Measurements from ENCODE around the gene TEDDM1. TPM values are rescaled to one million over a fixed set of nuclear protein-coding genes. Genes with fewer than 3 reads are reported as not detected.

TEDDM1 gene
- total and polyA plus RNA-seq, 10 donors: not detected

DNA sequence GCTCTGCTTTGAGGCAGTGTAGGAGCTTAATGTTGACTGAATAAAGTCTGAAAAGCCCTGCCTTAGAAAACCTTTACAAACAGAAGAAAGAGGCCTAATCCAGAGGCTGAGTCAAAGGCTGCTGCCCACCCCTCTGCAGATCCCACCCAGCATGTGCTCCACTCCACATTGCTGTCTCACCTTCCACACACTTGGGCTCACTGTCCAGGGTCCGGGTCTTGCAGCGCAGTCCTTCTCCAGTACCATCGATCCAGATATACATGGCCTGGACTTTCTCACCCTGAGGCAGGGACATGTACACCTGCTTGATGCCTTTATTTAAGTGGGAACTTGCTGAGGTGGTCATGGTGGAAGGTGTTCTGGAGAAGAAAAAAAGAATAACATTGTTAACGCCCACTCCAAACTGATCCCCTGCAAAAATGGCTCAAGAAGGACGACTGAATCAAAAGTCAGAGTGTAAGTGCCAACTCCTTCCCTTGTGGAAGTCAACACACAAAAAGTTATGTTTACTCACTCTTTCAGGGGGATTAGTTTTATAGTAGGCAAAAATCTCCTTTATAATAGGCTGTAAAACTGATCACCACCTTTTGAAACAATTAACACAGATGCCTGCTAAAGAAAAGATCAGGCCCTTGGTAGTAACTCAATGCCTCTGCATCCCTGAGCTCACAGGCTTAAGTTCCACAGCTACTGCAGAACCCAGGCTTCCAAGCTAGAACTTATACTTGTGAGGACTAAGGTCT is 11.9 kb downstream of the TEDDM1 start:
- 78 to 87% (median 83%) methylated on average over 5 of the region's 5 CpGs for WGBS, 5 donors
- no peak for DNase-seq
- H3K27ac ChIP-seq: peak overlapping the region in 6 of 8 donors; percentile 94 to 98 (median 98)
- peaks cover 0 to 55% (median 49%) of the 10 kb centered on the region in 6 donors for H3K36me3 ChIP-seq
- TF ChIP-seq, protein P1, sequence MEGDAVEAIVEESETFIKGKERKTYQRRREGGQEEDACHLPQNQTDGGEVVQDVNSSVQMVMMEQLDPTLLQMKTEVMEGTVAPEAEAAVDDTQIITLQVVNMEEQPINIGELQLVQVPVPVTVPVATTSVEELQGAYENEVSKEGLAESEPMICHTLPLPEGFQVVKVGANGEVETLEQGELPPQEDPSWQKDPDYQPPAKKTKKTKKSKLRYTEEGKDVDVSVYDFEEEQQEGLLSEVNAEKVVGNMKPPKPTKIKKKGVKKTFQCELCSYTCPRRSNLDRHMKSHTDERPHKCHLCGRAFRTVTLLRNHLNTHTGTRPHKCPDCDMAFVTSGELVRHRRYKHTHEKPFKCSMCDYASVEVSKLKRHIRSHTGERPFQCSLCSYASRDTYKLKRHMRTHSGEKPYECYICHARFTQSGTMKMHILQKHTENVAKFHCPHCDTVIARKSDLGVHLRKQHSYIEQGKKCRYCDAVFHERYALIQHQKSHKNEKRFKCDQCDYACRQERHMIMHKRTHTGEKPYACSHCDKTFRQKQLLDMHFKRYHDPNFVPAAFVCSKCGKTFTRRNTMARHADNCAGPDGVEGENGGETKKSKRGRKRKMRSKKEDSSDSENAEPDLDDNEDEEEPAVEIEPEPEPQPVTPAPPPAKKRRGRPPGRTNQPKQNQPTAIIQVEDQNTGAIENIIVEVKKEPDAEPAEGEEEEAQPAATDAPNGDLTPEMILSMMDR (IDR thresholded peaks at IDR 0.05 in 8 of 11, conservative IDR thresholded peaks at IDR 0.05 in 3 of 11): no peak
- TF ChIP-seq POLR2A (IDR thresholded peaks at IDR 0.05) (peak in 1 of 3 donors; percentile 6), POLR2AphosphoS5 (IDR thresholded peaks at IDR 0.05) (peak in 2 of 3 donors; percentile 72 to 88)
- intact Hi-C loops (cut with DNase I; ENCODE audit: low total_unique reads): no loop called here
- peaks cover 0 to 30% (median 0%) of the 10 kb centered on the region in 7 donors for H3K27me3 ChIP-seq (replicated peaks in 1 of 7)
- no peaks in the 10 kb centered on the region for H3K9me3 ChIP-seq
- H3K4me3 ChIP-seq: peak overlapping the region; percentile 61 to 94 (median 72)
- H3K4me1 ChIP-seq: peaks cover 2 to 84% (median 50%) of the 10 kb centered on the region in 6 donors

GRCh38 chr1:182387566-182387965 is 12.9 kb downstream of the TEDDM1 start:
- peaks cover 2 to 74% (median 44%) of the 10 kb centered on the region in 6 donors for H3K4me1 ChIP-seq
- H3K27me3 ChIP-seq (replicated peaks in 1 of 7): peaks cover 0 to 30% (median 0%) of the 10 kb centered on the region in 7 donors
- no peaks in the 10 kb centered on the region for H3K9me3 ChIP-seq
- peaks cover 0 to 65% (median 59%) of the 10 kb centered on the region in 6 donors for H3K36me3 ChIP-seq
- peak overlapping the region in 3 of 8 donors; percentile 40 to 98 (median 94) for H3K27ac ChIP-seq
- 75 to 94% (median 79%) methylated on average over 2 of the region's 2 CpGs for WGBS, 5 donors
- peak in 1 of 3 donors; percentile 81 for TF ChIP-seq POLR2AphosphoS5 (IDR thresholded peaks at IDR 0.05)
- TF ChIP-seq, protein P1 (IDR thresholded peaks at IDR 0.05 in 8 of 11, conservative IDR thresholded peaks at IDR 0.05 in 3 of 11): no peak
- no peak for TF ChIP-seq POLR2A (IDR thresholded peaks at IDR 0.05)
- peak overlapping the region in 4 of 8 donors; percentile 66 to 94 (median 72) for H3K4me3 ChIP-seq
- no peak for DNase-seq
- intact Hi-C loops (cut with DNase I; ENCODE audit: low total_unique reads): no loop called here

- no peak for DNase-seq
- Histone ChIP-seq H3K27me3 (replicated peaks in 1 of 7) (peaks cover 0 to 24% (median 0%) of the 10 kb centered on the region in 7 donors), H3K4me1 (peaks cover 0 to 68% (median 38%) of the 10 kb centered on the region in 6 donors), H3K27ac (peak overlapping the region in 2 of 8 donors; percentile 40 to 98), H3K36me3 (peaks cover 0 to 71% (median 61%) of the 10 kb centered on the region in 6 donors), H3K9me3 (no peaks in the 10 kb centered on the region), H3K4me3 (peak overlapping the region in 1 of 8 donors; percentile 94)
- intact Hi-C loops (cut with DNase I; ENCODE audit: low total_unique reads): no loop called here
- 93 to 99% (median 95%) methylated on average over 5 of the region's 5 CpGs for WGBS, 5 donors
- TF ChIP-seq, protein P1 (IDR thresholded peaks at IDR 0.05 in 8 of 11, conservative IDR thresholded peaks at IDR 0.05 in 3 of 11): no peak
- TF ChIP-seq POLR2AphosphoS5 (IDR thresholded peaks at IDR 0.05) (peak in 1 of 3 donors; percentile 85), POLR2A (IDR thresholded peaks at IDR 0.05) (no peak)
These were observed 13.5 kb downstream of the TEDDM1 start for GRCh38 chr1:182386980-182387379.
